ENCODE data around the gene KIF6.
"Not testable (repeated sequence)": the region's sequence is repeated elsewhere in the genome, so short reads cannot be mapped to it uniquely, and the experiment has no call there.

Gene KIF6

DNA sequence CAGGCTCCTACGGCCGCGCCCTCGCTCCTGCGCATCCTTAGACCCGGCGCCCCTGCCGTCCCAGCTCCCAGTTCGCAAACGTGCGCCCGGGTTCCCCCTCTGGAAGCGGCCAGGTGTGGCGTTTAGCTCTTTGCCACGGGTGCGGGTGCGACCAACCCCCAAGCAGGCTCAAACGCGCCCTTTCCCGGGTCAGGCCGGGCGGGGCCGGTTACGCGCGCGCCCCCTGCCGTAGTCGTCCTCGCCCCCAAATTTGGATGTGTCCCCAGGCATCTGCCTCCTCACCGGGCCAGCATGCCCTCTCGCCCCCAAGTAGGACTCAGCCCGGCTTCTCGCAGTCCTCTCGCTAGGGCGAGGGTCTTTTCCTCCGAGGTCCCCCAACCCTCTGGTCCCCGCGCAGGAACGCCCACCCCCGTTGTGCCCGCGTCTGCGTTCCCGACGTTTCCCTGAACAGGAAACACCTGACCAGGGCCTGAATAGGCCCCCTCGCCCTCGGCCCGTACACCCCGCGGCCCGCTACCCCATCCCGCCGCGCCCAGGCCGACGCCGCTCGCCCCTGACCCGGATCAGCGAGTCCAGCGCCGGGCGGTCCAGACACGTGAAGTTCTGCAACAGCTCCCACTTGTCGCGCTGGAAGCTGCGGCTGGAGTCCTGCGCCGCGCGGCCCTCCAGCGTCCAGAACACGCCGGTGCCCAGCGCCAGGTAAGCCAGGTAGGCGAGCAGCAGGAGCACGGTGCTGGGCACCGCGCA, 411.5 kb downstream of the KIF6 start:
- no peak for DNase-seq (ENCODE audit: low read depth)

DNA sequence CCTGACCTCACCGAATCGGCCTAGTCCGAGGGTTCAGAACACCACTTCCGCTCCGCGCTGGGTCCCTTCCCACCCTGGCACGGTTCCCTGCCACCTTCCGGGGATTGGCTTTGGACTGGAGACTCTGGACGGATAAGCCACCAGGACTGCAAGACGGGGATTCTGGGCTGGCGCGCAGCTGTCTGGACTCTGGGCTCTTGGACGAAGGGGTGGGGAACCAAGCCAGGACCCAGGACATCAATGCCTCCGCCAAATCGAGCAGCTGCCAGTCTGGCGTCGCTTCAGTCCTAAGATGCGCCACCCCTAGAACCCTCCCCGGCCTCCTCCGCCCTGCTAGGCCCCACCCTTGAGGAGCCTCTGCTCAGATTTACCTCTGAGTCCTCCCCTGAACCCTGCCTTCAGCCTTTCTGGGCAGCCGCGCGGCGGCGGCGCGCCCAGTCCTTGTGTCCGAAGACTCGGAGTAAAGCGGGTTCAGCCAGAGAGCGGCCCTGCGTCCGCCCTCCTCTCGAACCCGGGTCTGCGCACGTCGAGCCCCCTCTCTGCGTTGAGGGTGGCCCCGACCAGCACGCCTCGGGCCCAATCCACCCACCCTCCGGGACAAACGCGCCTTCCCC, 412.2 kb downstream of the KIF6 start:
- no peak for DNase-seq (ENCODE audit: low read depth)

DNA sequence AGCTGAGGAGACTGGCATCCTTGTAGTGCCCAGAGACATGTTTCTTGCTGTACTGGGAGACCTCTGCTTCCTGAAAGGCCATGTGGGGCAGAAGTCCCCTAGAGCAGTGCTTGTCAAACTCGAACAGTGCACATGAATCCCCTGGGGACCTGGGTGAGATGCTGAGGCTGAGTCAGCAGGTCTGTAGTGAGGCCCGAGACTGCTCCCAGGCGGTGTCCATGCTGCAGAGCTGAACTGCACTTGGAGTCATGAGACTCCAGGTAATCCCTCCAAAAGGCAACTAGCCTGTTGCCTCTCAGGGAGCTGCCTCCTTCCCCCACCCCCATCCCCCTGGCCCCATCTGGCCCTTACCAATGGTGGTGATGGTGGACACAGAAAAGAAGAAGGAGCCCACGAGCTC, 414.7 kb downstream of the KIF6 start:
- no peak for DNase-seq (ENCODE audit: low read depth)

DNA sequence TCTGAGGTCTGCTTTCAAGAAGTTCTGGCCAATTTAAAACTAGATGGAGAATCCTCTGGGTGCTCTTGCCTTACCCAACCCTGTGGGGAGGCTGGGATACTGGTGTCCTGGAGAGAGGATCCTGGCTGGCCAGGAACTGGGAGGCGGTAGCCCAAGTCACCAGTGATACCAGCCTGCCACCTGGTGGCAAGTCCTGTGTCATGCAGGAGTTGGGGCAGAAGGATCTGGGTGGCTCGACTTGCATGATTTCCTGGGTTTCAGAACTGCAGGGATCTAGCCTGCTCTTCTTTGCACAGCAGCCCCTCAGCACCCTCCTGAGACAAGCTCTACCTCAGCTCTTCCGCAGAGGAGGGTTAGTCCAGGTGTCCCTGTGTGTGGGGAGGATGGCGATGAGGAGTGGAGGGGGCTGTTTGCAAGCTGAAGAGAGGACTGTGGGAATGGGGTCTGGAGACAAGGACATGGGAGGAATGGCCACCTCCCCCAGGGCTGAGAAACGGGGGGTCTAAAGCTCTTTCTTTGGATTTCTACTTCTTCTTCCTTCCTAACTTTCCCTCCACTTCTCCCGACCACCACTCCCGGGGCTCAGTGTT, 415.2 kb downstream of the KIF6 start:
- peak; percentile 38 for DNase-seq (ENCODE audit: low read depth)

DNA sequence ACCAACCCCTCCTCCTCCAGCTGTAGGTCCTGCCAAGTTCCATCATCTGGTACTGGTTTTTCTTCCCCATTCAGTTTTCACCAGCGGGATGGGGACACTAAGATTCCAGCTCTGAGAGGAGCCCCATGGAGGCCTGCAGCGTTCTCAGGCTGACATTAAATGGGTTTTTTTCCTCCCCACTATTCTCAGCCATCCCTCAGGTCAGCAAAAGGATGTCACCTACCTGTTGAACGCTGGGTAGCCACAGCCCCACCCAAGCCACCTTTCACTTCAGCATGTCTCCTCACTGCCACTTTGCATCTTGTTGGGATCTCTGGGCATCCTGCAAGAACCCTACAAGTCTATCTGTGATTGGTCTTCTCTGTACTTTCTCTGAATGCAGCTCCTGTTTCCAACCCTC, 417.7 kb downstream of the KIF6 start:
- DNase-seq (ENCODE audit: low read depth) = no peak

DNA sequence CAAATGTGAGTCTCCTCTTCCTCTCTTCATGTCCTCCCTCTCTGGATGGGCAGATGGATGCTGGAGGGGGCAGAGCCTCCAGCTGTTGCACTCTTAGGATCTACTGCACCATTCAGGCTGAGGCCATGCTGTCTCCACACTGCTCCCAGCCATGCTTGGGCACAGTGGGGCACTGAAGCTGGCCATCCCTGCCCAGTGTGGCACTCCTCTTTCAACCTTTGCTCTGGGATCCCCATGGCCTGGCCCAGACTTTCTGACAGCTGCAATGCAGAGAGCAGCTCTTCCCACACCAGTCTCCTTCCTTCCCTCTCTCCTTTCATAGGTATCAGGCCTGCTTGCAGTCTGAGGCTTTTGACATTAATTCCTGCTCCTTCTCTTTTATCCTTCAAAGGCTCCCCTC, 420.3 kb downstream of the KIF6 start:
- DNase-seq (ENCODE audit: low read depth) = no peak

DNA sequence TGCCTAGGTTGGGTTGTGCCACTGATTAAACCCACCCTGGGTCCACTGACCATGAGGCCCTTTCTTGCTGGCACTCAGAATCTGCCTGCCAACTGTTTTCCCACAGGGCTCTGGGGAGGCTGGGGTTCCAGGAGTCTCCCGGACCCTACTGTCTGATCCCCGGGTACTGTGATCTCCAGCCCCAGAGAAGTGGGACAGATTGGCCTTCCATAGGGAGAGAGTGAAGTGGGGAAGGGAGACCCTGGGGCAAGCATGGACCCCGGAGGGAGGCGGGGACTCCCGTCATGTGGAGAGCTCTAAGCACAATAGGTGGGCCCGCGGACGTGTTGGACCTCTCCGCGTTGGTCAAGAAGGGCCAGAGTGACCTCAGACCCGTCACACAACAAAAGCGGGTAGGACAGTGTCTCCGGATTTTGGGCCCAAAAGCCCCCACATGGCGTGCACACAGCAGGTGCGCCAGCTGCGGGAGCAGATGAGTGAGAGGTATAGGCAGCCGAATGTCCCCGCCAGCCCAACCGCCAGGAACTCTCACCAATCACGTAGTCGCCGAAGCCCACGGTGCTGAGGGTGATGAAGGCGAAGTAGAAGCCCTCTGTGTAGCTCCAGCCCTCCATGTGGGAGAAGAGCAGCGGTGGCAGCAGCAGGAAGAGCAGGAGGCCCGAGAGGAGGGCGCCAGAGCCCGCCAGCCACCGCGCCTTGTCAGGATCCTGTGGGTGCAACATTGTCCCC, 421.6 kb downstream of the KIF6 start:
- DNase-seq (ENCODE audit: low read depth) = no peak

DNA sequence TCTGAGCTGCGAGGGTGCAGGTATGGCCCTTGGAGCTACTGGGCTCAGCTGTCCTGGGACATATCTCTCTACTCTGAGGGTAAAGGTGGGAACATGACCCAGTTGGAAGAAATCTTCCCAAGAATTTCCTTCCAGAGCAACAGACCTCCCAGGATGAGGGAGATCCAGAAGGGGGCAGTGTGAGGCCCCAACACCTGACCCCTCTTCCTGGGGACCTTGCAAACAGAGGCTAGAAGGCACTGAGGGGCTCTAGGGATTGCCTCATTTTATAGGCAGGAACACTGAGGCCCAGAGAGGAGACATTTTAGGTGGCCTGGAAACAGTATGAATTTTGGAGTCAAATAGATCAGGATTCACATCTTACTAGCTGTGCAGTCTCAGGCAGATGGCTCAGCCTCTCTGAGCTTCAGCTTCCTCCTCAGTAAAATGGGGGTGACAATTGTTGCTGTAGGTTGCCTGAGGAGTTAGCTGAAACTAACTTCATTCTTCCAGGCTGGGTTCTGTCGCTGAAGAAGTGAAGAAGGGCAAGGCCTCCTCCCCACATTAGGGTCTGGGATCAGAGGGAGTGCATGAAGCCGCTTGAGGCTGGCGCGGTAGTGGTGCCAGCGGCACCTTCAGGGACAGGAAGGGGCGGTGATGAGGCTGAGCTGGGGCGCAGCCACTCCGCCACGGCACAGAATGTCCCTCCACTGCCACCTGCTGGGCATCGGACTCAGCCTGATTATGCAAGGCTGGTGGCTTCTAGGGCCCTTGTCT, 422.4 kb downstream of the KIF6 start:
- DNase-seq (ENCODE audit: low read depth) = peak; percentile 81

DNA sequence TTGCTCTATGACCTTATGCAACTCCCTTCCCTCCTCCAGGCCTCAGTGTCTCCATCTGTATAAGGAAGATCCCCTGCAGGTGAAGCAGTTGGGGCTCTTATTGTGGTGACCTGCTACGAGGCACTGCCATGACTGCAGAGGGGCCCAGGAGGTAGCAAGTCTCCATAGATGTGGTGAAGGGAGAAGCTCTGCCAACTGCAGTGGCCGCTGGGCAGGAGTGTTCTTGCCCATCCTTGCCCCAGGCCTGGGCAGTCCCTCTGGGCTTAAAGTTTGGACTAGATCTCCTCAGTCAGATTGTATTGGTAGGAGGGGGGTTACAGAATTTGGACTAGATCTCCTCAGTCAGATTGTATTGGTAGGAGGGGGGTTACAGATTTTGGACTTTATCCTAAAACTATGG, 423.2 kb downstream of the KIF6 start:
- DNase-seq (ENCODE audit: low read depth) = no peak

DNA sequence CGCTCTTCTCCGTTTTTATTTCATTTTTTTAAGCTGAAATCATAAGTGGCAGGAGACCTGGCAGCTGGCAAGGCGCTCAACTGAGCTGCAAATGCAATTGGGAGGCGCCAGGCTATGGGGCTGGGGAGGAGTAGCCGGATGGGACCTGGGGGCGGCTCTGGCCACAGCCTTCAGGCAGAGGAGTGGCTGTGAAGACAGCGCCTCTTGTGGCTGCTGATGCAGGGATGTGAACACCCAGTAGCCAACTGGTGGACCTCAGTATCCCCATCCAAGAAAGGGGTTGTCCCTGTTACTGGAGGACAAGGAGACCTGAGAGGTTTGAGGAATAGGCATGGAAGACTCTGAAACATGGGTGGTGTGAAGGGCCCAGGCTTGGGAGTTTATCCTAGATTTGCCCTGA, 423.6 kb downstream of the KIF6 start:
- DNase-seq (ENCODE audit: low read depth) = no peak

DNA sequence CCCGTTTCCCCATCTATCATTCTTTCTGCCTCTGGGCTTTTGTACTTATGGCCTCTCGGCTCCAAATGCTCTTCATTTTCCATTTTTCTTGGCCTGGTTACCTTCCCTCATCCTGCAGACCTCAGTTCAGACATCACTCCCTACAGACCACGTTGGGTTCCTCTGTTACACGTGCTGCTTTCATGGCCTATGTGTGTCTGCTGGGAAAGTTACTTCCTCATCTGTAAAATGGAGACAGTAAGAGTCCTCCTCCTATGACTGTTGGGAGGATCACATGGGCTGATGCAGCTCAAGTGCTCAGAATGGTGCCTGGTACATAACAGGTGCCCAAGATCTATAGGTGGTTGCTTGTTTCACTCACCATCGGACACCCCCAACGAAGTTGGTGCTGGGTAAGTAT, 424.5 kb downstream of the KIF6 start:
- DNase-seq (ENCODE audit: low read depth) = no peak

DNA sequence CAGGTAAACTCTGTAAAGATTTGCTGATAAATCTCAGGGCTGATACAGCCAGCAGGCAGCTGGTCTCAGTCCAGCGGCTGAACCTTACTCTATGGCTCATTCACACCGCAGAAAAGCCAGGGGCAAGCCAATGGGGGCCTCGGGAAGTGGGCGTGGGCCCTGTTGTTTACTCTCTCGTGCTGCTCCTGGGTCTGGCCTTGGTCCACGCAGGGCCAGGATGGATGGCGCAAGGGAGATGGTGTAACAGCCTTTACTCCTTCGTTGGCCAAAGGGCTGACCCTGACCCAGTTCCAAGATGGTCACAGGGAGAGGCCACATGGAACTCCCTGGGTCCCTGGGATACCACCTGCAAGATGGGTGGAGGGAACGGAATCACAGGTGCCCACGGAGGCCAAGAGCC, 427.1 kb downstream of the KIF6 start:
- DNase-seq (ENCODE audit: low read depth) = no peak

DNA sequence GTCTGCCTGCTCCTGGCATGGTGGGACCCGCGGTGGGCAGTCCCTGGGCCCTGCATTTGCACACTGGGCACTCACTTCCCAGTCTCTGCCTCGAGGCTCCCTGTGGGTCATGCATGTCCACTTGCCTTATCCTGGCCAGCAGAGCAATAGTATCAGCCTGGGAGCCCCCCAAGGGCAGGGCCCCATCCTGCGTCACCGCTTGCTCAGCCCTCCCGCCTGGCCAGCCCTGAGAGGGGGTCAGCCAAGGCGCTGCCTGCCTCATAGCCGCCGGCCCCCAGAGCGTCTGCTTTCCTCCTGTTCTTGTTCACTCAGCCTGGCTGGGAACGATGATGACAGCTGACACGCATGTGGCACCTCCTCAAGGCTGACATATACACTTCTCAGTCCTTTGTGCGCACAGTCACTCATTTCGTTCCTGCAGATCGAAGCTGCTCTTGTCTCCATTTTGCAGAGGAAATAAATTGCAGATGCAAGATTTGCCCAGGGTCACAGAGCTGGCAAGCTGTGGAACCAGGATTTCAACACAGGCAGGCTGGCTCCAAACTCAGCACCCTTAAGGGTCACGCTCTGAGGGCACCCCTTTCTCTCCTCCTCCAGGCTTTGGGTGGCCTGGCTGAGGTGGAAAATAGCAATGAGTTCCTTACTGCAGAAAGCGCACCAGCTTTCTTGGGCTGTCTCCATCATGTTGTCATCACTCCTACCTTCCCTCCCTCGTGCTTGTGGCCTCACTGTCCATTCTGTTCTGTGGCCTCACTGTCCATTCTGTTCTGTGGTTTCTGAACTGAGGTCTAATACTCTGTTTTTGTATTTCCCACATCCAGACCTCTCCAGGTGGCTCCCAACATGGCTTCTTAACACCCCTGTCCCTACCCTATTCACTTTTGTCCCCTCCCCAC, 428.2 kb downstream of the KIF6 start:
- DNase-seq (ENCODE audit: low read depth) = no peak

DNA sequence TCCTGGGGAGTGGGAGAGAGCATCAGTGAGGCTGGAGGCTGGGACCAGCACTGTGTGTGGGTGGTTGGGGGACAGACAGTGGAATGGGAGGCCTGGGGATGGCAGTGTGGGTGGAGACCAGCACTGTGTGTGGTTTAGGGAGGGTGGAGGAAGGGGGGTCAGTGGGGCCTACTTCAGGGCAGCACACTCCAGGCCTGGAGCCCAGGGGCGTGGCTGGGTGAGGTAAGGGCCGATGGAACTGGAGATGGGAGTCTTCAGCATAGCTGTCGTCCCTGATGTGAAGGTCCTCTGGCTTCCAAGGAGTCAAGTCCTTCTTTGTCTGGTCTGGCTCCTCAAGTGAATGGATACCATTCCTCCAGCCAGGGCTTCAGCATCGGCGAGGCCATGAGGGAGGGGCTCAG, 429.6 kb downstream of the KIF6 start:
- DNase-seq (ENCODE audit: low read depth) = no peak

DNA sequence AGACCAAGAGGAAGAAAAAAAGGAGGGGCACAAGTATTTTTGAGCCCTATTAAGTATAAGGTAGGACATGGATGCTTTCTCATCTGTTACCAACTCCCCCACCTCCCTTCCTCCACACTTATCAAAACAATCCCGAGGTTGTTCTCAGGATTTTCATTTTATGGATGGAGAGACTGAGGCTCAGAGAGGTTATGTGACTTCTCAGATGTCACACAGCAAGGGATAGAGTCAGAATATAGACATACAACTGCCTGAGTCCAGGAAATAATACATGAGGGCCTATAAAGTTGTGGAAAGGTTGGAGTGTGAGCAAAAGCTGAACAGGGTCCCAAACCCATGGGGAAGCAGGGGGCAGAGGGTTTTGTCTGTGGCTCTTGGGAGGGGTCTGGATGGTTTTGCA, 430.3 kb downstream of the KIF6 start:
- no peak for DNase-seq (ENCODE audit: low read depth)

DNA sequence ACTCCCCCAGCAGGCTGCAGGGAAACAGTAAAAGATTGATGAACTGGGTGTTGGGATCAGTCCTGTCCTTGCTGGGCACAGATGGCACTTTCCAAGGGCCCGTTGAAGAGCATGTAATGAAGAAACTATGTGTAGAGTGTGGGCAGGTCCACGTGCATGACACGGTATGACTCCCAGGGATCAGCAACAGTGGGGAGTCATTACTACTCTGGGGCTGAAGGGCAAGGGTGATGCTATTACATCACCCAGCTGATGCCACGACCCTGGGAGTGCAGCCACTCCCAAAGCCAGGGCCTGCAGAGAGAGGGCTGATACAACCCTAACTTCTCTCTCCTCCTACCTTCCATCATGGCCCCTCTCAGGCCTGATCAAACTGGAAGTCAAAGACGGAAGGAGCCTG, 431.1 kb downstream of the KIF6 start:
- no peak for DNase-seq (ENCODE audit: low read depth)

DNA sequence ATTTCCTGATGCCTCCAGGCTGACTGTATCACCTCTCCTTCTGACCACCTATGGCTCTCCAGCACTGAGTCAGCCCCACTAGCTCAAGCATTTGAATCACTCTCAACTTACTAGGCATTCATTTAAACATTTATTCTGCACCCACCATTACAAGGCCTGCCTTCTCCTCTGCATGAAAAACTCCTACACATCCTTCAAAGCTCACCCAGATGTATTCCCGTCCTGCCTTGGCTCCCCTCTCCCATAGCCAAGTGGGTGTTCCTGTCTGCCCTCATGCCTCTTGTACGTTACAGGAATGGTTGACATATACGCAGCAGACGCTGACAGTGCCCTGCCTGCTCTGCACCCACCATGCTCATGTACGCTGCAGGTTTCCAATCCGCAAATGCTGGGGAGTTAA, 432.6 kb downstream of the KIF6 start:
- DNase-seq (ENCODE audit: low read depth) = no peak

DNA sequence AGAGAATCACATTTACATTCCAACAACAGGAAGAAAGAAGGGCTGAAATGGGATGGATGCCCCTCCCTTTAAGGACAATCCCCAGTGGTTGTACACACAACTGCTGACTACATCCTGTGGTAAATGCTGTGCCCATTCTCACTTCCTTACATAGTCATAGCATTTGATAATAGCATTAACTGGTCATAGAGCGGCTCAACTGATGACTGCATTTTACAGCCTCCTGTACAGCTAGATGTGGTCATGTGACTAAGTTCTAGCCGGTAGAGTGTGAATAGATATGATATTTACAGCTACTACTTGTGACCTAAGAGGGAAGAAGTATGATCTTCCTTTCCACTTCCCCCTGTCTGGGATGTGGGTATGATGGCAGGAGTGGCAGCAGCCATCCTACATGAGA, 435.7 kb downstream of the KIF6 start:
- no peak for DNase-seq (ENCODE audit: low read depth)

DNA sequence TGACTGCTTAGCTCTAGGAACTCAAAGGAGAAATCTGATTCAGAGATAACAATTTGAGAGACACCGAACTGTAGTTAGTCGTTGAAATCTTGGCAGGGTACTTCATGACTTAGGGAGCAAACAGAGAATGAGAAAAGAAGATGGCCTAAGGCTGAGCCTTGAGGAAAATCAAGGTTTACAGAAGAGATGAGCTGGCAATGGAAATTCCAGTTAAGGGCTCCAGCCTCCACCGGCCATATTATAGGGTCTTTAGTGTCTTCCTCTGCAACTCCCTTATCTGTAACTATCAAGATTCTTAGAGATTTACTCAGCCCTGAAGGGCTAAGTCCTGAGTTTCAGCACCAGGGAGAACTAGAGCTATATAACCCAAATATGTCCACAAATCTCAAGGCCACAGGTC, 437.6 kb downstream of the KIF6 start:
- no peak for DNase-seq (ENCODE audit: low read depth)

DNA sequence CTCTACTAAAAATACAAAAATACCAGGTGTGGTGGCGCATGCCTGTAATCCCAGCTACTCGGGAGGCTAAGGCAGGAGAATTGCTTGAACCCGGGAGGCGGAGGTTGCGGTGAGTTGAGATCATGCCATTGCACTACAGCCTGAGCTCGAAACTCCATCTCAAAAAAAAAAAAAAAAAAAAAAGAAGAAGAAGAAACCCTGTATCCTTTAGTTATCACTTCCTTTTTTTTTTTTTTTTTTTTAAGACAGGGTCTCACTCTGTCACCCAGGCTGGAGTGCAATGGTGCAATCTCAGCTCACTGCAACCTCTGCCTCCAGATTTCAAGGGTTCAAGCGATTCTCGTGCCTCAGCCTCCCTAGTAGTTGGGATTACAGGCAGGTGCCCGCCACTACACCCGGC, 438.6 kb downstream of the KIF6 start:
- DNase-seq (ENCODE audit: low read depth) = not testable (repeated sequence)

DNA sequence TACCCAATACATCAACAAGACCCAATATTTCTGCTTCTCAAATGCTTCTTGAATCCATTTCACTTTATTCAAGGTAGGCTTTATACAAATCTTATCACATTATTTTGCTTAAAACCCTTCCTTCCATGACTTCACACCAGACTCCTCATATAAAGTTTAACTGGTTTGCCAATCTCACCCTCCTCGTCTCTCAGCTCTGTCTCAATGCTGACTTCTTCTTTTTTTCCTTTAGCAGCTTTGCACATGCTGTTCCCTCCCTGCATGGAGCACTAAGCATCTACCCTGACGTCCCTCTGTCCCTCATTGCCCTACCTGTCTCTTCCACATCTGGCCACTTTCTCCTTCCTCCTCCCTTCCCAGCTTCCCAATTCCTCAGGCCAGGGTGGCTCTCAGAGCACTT, 442.4 kb downstream of the KIF6 start:
- no peak for DNase-seq (ENCODE audit: low read depth)
